Kidney epithelial cell (primary cell): ENCODE measurements around the gene POFUT1. TPM values are rescaled to one million over a fixed set of nuclear protein-coding genes. Genes with fewer than 3 reads are reported as not detected.
"Not testable (repeated sequence)": the region's sequence is repeated elsewhere in the genome, so short reads cannot be mapped to it uniquely, and the experiment has no call there.

Experiments used
- DNase-seq: peaks from one replicate; pipeline ENCODE4 v3.0.0-alpha.2; 2010; ENCODE audit warnings: low read depth
- H3K27me3 ChIP-seq: 2 replicates; pipeline ENCODE4 v1.6.0; 2011; ENCODE audit warnings: low read length; ENCODE audit not compliant: control insufficient read depth, insufficient read depth
- H3K36me3 ChIP-seq: 2 replicates; pipeline ENCODE4 v1.5.1; 2011; ENCODE audit warnings: low read length; ENCODE audit not compliant: control insufficient read depth, insufficient read depth
- H3K4me3 ChIP-seq: 2 replicates; pipeline ENCODE4 v1.5.1; 2011; ENCODE audit warnings: low read depth, mild to moderate bottlenecking, control low read depth, low read length
- CTCF ChIP-seq: IDR thresholded peaks from 2 replicates; pipeline ENCODE4 v1.5.1; 2011; ENCODE audit warnings: mild to moderate bottlenecking, moderate library complexity, low read length, control low read depth, inconsistent platforms; ENCODE audit not compliant: insufficient read depth, poor library complexity, severe bottlenecking
- total RNA-seq: library from RNA; depleted of rRNA; stranded (reverse); fragments of >200 nt; gene quantifications from 2 replicates; pipeline ENCODE4 v1.2.3, GENCODE V29; 2015

Gene POFUT1
- total RNA-seq, 1 donor from 2014 or later, result 44.3 TPM

- DNase-seq, result no peak
- Histone ChIP-seq H3K27me3 (no peaks in the 10 kb centered on the region), H3K4me3 (no peak overlapping the region), H3K36me3 (peaks cover 13% of the 10 kb centered on the region)
- TF ChIP-seq CTCF, result no peak
Measured at GRCh38 chr20:32195581-32195980, 12.1 kb upstream of the POFUT1 start.

GRCh38 chr20:32196613-32197012 lies 11.1 kb upstream of the POFUT1 start:
- H3K4me3 ChIP-seq, DNase-seq, H3K27me3 ChIP-seq: not testable (repeated sequence)
- H3K36me3 ChIP-seq, result peaks cover 13% of the 10 kb centered on the region

- not testable (repeated sequence) for H3K4me3 ChIP-seq, DNase-seq, H3K27me3 ChIP-seq
- peaks cover 13% of the 10 kb centered on the region for H3K36me3 ChIP-seq
Measured at GRCh38 chr20:32197136-32197535, 10.5 kb upstream of the POFUT1 start.

- H3K4me3 ChIP-seq, result no peak overlapping the region
- H3K36me3 ChIP-seq, result peaks cover 13% of the 10 kb centered on the region
- TF ChIP-seq CTCF, result no peak
- no peaks in the 10 kb centered on the region for H3K27me3 ChIP-seq
- no peak for DNase-seq
Measured at GRCh38 chr20:32199006-32199405, 8.7 kb upstream of the POFUT1 start.

- H3K36me3 ChIP-seq, result peaks cover 9% of the 10 kb centered on the region
- no peak overlapping the region for H3K4me3 ChIP-seq
- H3K27me3 ChIP-seq, result no peaks in the 10 kb centered on the region
- no peak for TF ChIP-seq CTCF
- DNase-seq, result no peak
Measured at GRCh38 chr20:32201296-32201976, 6.2 kb upstream of the POFUT1 start.

- no peak for DNase-seq
- H3K36me3 ChIP-seq, result peaks cover 8% of the 10 kb centered on the region
- no peaks in the 10 kb centered on the region for H3K27me3 ChIP-seq
- no peak overlapping the region for H3K4me3 ChIP-seq
- no peak for TF ChIP-seq CTCF
Measured at GRCh38 chr20:32201977-32202363, 5.7 kb upstream of the POFUT1 start.

GRCh38 chr20:32203356-32204204 lies 4.1 kb upstream of the POFUT1 start:
- Histone ChIP-seq H3K27me3 (no peaks in the 10 kb centered on the region), H3K36me3 (peaks cover 6% of the 10 kb centered on the region), H3K4me3 (no peak overlapping the region)
- DNase-seq, result no peak
- TF ChIP-seq CTCF, result no peak
